Activated T-helper 17 cell treated with anti-CD3 and anti-CD28 coated beads, Interleukin-2, amount 50 U/mL, for 72 hours (primary cell): ENCODE results near the gene CCDC24. TPM values are rescaled to one million over a fixed set of nuclear protein-coding genes. Genes with fewer than 3 reads are reported as not detected.

Experiments
- ATAC-seq: fragments of 150-1000 bp; cut with Tn5 transposase; replicated peaks from 2 replicates; pipeline ENCODE4 v1.10.0; 2021; ENCODE audit warnings: mild to moderate bottlenecking, moderate library complexity
- H3K27ac Mint-ChIP-seq: one replicate; pipeline ENCODE4 v1.8.0; 2022; ENCODE audit warnings: mixed read lengths
- H3K27me3 Mint-ChIP-seq: one replicate; pipeline ENCODE4 v1.8.0; 2022; ENCODE audit warnings: mixed read lengths
- H3K36me3 Mint-ChIP-seq: one replicate; pipeline ENCODE4 v1.8.0; 2022; ENCODE audit warnings: low read depth, mild to moderate bottlenecking, mixed read lengths
- H3K4me1 Mint-ChIP-seq: one replicate; pipeline ENCODE4 v1.8.0; 2022; ENCODE audit warnings: mixed read lengths
- H3K4me3 Mint-ChIP-seq: one replicate; pipeline ENCODE4 v1.8.0; 2022; ENCODE audit warnings: mild to moderate bottlenecking, mixed read lengths
- H3K9me3 Mint-ChIP-seq: one replicate; pipeline ENCODE4 v1.8.0; 2022; ENCODE audit warnings: mixed read lengths
- total RNA-seq, 2 donors: library from RNA; stranded (reverse); gene quantifications; one replicate each; pipeline ENCODE4 v1.2.3, GENCODE V29; 2022

Gene CCDC24
- 1 to 10 TPM in 1 of 2 donors, under 1 TPM in 1; 0.95 to 2.6 TPM for total RNA-seq

GRCh38 chr1:43991476-43992231 lies at the start of gene CCDC24:
TSS of gene CCDC24 (plus strand) at chr1:43991599. CDS start at chr1:43991879, 280 bp downstream.
- ATAC-seq = peak; percentile 90
- no peaks in the 10 kb centered on the region for H3K9me3 Mint-ChIP-seq
- H3K27me3 Mint-ChIP-seq = no peaks in the 10 kb centered on the region
- H3K27ac Mint-ChIP-seq = peak within 1 kb of the TSS; percentile 48
- H3K4me3 Mint-ChIP-seq = peak within 1 kb of the TSS; percentile 85
- no peaks in the 10 kb centered on the region for H3K36me3 Mint-ChIP-seq
- no peaks in the 10 kb centered on the region for H3K4me1 Mint-ChIP-seq

GRCh38 chr1:43942411-43942810 lies 49.0 kb upstream of the CCDC24 start:
- no peak overlapping the region for H3K4me3 Mint-ChIP-seq
- peaks cover 64% of the 10 kb centered on the region for H3K36me3 Mint-ChIP-seq

GRCh38 chr1:43944860-43945259 lies 46.5 kb upstream of the CCDC24 start:
- Mint-ChIP-seq H3K4me3 (peak overlapping the region; percentile 98), H3K27ac (peak overlapping the region; percentile 99), H3K36me3 (peaks cover 44% of the 10 kb centered on the region), H3K9me3 (no peaks in the 10 kb centered on the region), H3K4me1 (peaks cover 20% of the 10 kb centered on the region), H3K27me3 (no peaks in the 10 kb centered on the region)
- no peak for ATAC-seq

More at GRCh38 chr1:43942411-43942810, 49.0 kb upstream of the CCDC24 start:
- H3K27me3 Mint-ChIP-seq = no peaks in the 10 kb centered on the region
- ATAC-seq = no peak
- peaks cover 20% of the 10 kb centered on the region for H3K4me1 Mint-ChIP-seq
- no peak overlapping the region for H3K27ac Mint-ChIP-seq
- no peaks in the 10 kb centered on the region for H3K9me3 Mint-ChIP-seq

GRCh38 chr1:43945674-43946235 lies 45.6 kb upstream of the CCDC24 start:
- Mint-ChIP-seq H3K4me1 (peaks cover 26% of the 10 kb centered on the region), H3K27me3 (no peaks in the 10 kb centered on the region), H3K27ac (peak overlapping the region; percentile 99), H3K36me3 (peaks cover 47% of the 10 kb centered on the region), H3K4me3 (peak overlapping the region; percentile 98), H3K9me3 (no peaks in the 10 kb centered on the region)
- no peak for ATAC-seq

- Mint-ChIP-seq H3K36me3 (peaks cover 47% of the 10 kb centered on the region), H3K4me1 (peaks cover 27% of the 10 kb centered on the region), H3K4me3 (peak within 1 kb of the TSS; percentile 98), H3K27me3 (no peaks in the 10 kb centered on the region), H3K9me3 (no peaks in the 10 kb centered on the region), H3K27ac (peak within 1 kb of the TSS; percentile 99)
- peak; percentile 97 for ATAC-seq
Observed at GRCh38 chr1:43946236-43947060, 45.0 kb upstream of the CCDC24 start, which contains the start of gene IPO13. TSS of gene IPO13 (plus strand) at chr1:43946950. CDS start at chr1:43947601, 651 bp downstream.

- no peaks in the 10 kb centered on the region for H3K9me3 Mint-ChIP-seq
- H3K27me3 Mint-ChIP-seq = no peaks in the 10 kb centered on the region
- peak overlapping the region; percentile 98 for H3K4me3 Mint-ChIP-seq
- ATAC-seq = no peak
- peaks cover 27% of the 10 kb centered on the region for H3K4me1 Mint-ChIP-seq
- H3K27ac Mint-ChIP-seq = peak overlapping the region; percentile 99
- peaks cover 47% of the 10 kb centered on the region for H3K36me3 Mint-ChIP-seq
Observed at GRCh38 chr1:43947061-43947873, 44.1 kb upstream of the CCDC24 start.

GRCh38 chr1:43947874-43948437 lies 43.4 kb upstream of the CCDC24 start:
- ATAC-seq = no peak
- Mint-ChIP-seq H3K36me3 (peaks cover 42% of the 10 kb centered on the region), H3K27me3 (no peaks in the 10 kb centered on the region), H3K9me3 (no peaks in the 10 kb centered on the region), H3K4me1 (peaks cover 27% of the 10 kb centered on the region), H3K4me3 (peak overlapping the region; percentile 98), H3K27ac (peak overlapping the region; percentile 99)

GRCh38 chr1:43949678-43950077 lies 41.7 kb upstream of the CCDC24 start:
- no peak for ATAC-seq
- peaks cover 23% of the 10 kb centered on the region for H3K4me1 Mint-ChIP-seq

GRCh38 chr1:43951021-43951985 lies 40.1 kb upstream of the CCDC24 start:
- Mint-ChIP-seq H3K9me3 (no peaks in the 10 kb centered on the region), H3K4me1 (peaks cover 14% of the 10 kb centered on the region), H3K27me3 (no peaks in the 10 kb centered on the region), H3K36me3 (peaks cover 12% of the 10 kb centered on the region), H3K27ac (no peak overlapping the region), H3K4me3 (no peak overlapping the region)
- no peak for ATAC-seq

More at GRCh38 chr1:43949678-43950077, 41.7 kb upstream of the CCDC24 start:
- no peak overlapping the region for H3K27ac Mint-ChIP-seq
- H3K4me3 Mint-ChIP-seq = no peak overlapping the region
- H3K36me3 Mint-ChIP-seq = peaks cover 25% of the 10 kb centered on the region
- no peaks in the 10 kb centered on the region for H3K9me3 Mint-ChIP-seq
- no peaks in the 10 kb centered on the region for H3K27me3 Mint-ChIP-seq

GRCh38 chr1:43952731-43953346 lies 38.6 kb upstream of the CCDC24 start:
- peaks cover 13% of the 10 kb centered on the region for H3K4me1 Mint-ChIP-seq
- no peak overlapping the region for H3K27ac Mint-ChIP-seq
- no peaks in the 10 kb centered on the region for H3K27me3 Mint-ChIP-seq
- H3K36me3 Mint-ChIP-seq = peaks cover 10% of the 10 kb centered on the region
- no peaks in the 10 kb centered on the region for H3K9me3 Mint-ChIP-seq
- no peak overlapping the region for H3K4me3 Mint-ChIP-seq
- no peak for ATAC-seq

- H3K27ac Mint-ChIP-seq = no peak overlapping the region
- peaks cover 10% of the 10 kb centered on the region for H3K4me1 Mint-ChIP-seq
- H3K27me3 Mint-ChIP-seq = no peaks in the 10 kb centered on the region
- H3K4me3 Mint-ChIP-seq = no peak overlapping the region
- H3K9me3 Mint-ChIP-seq = no peaks in the 10 kb centered on the region
- no peak for ATAC-seq
- peaks cover 10% of the 10 kb centered on the region for H3K36me3 Mint-ChIP-seq
Observed at GRCh38 chr1:43953361-43953760, 38.0 kb upstream of the CCDC24 start.

- Mint-ChIP-seq H3K27me3 (no peaks in the 10 kb centered on the region), H3K4me1 (peaks cover 8% of the 10 kb centered on the region), H3K9me3 (no peaks in the 10 kb centered on the region), H3K4me3 (no peak overlapping the region), H3K36me3 (peaks cover 10% of the 10 kb centered on the region), H3K27ac (no peak overlapping the region)
- no peak for ATAC-seq
Observed at GRCh38 chr1:43954036-43954435, 37.4 kb upstream of the CCDC24 start.
